GM23248 (cell line): ENCODE data around the gene HDGFL2. TPM values are rescaled to one million over a fixed set of nuclear protein-coding genes. Genes with fewer than 3 reads are reported as not detected.

Experiments
- DNase-seq: peaks from one replicate; pipeline ENCODE4 v3.0.0-alpha.2; 2015
- H2AFZ ChIP-seq: fragments of 200-600 bp; sonication (generic); 2 replicates; pipeline ENCODE4 v1.6.1; 2016; ENCODE audit warnings: antibody characterized with exemption
- H3F3A ChIP-seq: fragments of 200-600 bp; sonication (generic); 2 replicates; pipeline ENCODE4 v1.6.1; 2016; ENCODE audit warnings: mild to moderate bottlenecking, antibody characterized with exemption, mixed run types; ENCODE audit not compliant: insufficient read depth
- H3K27ac ChIP-seq: fragments of 200-600 bp; sonication (generic); 2 replicates; pipeline ENCODE4 v1.5.1; 2016; ENCODE audit warnings: mild to moderate bottlenecking
- H3K27me3 ChIP-seq: fragments of 200-600 bp; sonication (generic); replicated peaks from 2 replicates; pipeline ENCODE4 v1.6.1; 2016; ENCODE audit warnings: mild to moderate bottlenecking; ENCODE audit not compliant: insufficient read depth
- H3K36me3 ChIP-seq: fragments of 200-600 bp; sonication (generic); 2 replicates; pipeline ENCODE4 v1.6.1; 2016; ENCODE audit warnings: low read depth, mild to moderate bottlenecking
- H3K4me1 ChIP-seq: fragments of 200-600 bp; sonication (generic); 2 replicates; pipeline ENCODE4 v1.6.1; 2016; ENCODE audit warnings: mild to moderate bottlenecking; ENCODE audit not compliant: insufficient read depth
- H3K4me2 ChIP-seq: fragments of 200-600 bp; sonication (generic); one replicate; pipeline ENCODE4 v1.6.1; 2016; ENCODE audit warnings: mild to moderate bottlenecking; ENCODE audit not compliant: unreplicated experiment
- H3K4me3 ChIP-seq: fragments of 200-600 bp; sonication (generic); 2 replicates; pipeline ENCODE4 v1.5.1; 2016; ENCODE audit warnings: mild to moderate bottlenecking
- H3K79me2 ChIP-seq: fragments of 200-600 bp; sonication (generic); 2 replicates; pipeline ENCODE4 v1.6.1; 2016; ENCODE audit warnings: mild to moderate bottlenecking; ENCODE audit not compliant: insufficient read depth
- H3K9ac ChIP-seq: fragments of 200-600 bp; sonication (generic); 2 replicates; pipeline ENCODE4 v1.6.1; 2016; ENCODE audit warnings: mild to moderate bottlenecking
- H3K9me2 ChIP-seq: fragments of 200-600 bp; sonication (generic); 2 replicates; pipeline ENCODE4 v1.6.1; 2016; ENCODE audit warnings: mixed run types, mild to moderate bottlenecking, moderate library complexity; ENCODE audit not compliant: insufficient read depth
- H3K9me3 ChIP-seq: fragments of 200-600 bp; sonication (generic); one replicate; pipeline ENCODE4 v1.6.1; 2017; ENCODE audit warnings: low read depth
- H4K20me1 ChIP-seq: fragments of 200-600 bp; sonication (generic); 2 replicates; pipeline ENCODE4 v1.6.0; 2016; ENCODE audit not compliant: insufficient read depth
- EZH2 ChIP-seq: fragments of 200-600 bp; sonication (generic); IDR thresholded peaks from 2 replicates; pipeline ENCODE4 v1.6.1; 2018; ENCODE audit warnings: antibody characterized with exemption, mild to moderate bottlenecking; ENCODE audit not compliant: insufficient read depth, poor library complexity, severe bottlenecking
- EZH2phosphoT487 ChIP-seq: fragments of 200-600 bp; sonication (generic); IDR thresholded peaks from 2 replicates; pipeline ENCODE4 v1.6.1; 2018; ENCODE audit warnings: antibody characterized with exemption, moderate library complexity, mild to moderate bottlenecking, low read depth; ENCODE audit not compliant: insufficient read depth
- WGBS, 2 experiments: methylation state at CpG; one replicate each; pipeline ENCODE4 v1.1.6; 2015 to 2017; ENCODE audit warnings: low lambda C conversion rate in 2 of 2, low coverage in 1 of 2; ENCODE audit errors: missing lambda C conversion rate in 2 of 2; 5-methylcytosine and 5-hydroxymethylcytosine counted together
- in situ Hi-C: fragments of 300-500 bp; cut with MboI; formaldehyde crosslinking; loops from 2 replicates; pipeline ENCODE4 v1.15.0; 2020
- polyA plus RNA-seq: library from polyadenylated mRNA; unstranded; fragments of >200 nt; fragmentation: Nextera tagmentation; extraction: Ambion mirVana; gene quantifications from 2 replicates; pipeline ENCODE4 v1.2.1, GENCODE V29; 2016
- total RNA-seq: library from RNA; depleted of rRNA; stranded (reverse); fragments of >200 nt; shearing (Covaris generic); gene quantifications from 2 replicates; pipeline ENCODE4 v1.2.3, GENCODE V29; 2014

The HDGFL2 gene
- total and polyA plus RNA-seq, 2 experiments from 2014 or later, result 23.0 to 50.7 TPM

- no peaks in the 10 kb centered on the region for H3K4me1 ChIP-seq
- WGBS, 2 experiments, result 67 to 69% methylated on average over 13 to 14 of the region's 14 CpGs
Observed at GRCh38 chr19:4529924-4530522, 57.9 kb downstream of the HDGFL2 start.

GRCh38 chr19:4531562-4532165, 59.6 kb downstream of the HDGFL2 start:
- Histone ChIP-seq H3K9ac (no peak overlapping the region), H3K27me3 (peaks cover 24% of the 10 kb centered on the region), H3K36me3 (no peaks in the 10 kb centered on the region), H4K20me1 (no peaks in the 10 kb centered on the region), H3K4me2 (no peak overlapping the region), H3K9me3 (no peaks in the 10 kb centered on the region), H3K27ac (no peak overlapping the region), H3K4me3 (no peak overlapping the region), H3K4me1 (no peaks in the 10 kb centered on the region), H3K9me2 (no peaks in the 10 kb centered on the region), H3F3A (no peaks in the 10 kb centered on the region), H2AFZ (no peak overlapping the region), H3K79me2 (no peaks in the 10 kb centered on the region)
- DNase-seq, result no peak
- in situ Hi-C loops, result no loop called here
- 67 to 68% methylated on average over 15 to 28 of the region's 28 CpGs for WGBS, 2 experiments
- TF ChIP-seq EZH2, result no peak
- TF ChIP-seq EZH2phosphoT487, result no peak

More at GRCh38 chr19:4529924-4530522, 57.9 kb downstream of the HDGFL2 start:
- DNase-seq, result no peak
- H4K20me1 ChIP-seq, result no peaks in the 10 kb centered on the region
- H3K36me3 ChIP-seq, result no peaks in the 10 kb centered on the region
- no peaks in the 10 kb centered on the region for H3K79me2 ChIP-seq
- H3K9me2 ChIP-seq, result no peaks in the 10 kb centered on the region
- no peak overlapping the region for H3K9ac ChIP-seq
- no peaks in the 10 kb centered on the region for H3K9me3 ChIP-seq
- no peak overlapping the region for H3K4me2 ChIP-seq
- no peak for TF ChIP-seq EZH2phosphoT487
- TF ChIP-seq EZH2, result no peak
- in situ Hi-C loops, result no loop called here
- H3K4me3 ChIP-seq, result no peak overlapping the region
- no peak overlapping the region for H2AFZ ChIP-seq
- H3K27ac ChIP-seq, result no peak overlapping the region
- H3K27me3 ChIP-seq, result peaks cover 11% of the 10 kb centered on the region
- no peaks in the 10 kb centered on the region for H3F3A ChIP-seq

- no peak overlapping the region for H3K9ac ChIP-seq
- no peak overlapping the region for H2AFZ ChIP-seq
- no peak for DNase-seq
- no peaks in the 10 kb centered on the region for H3K4me1 ChIP-seq
- H3K27me3 ChIP-seq, result peaks cover 37% of the 10 kb centered on the region
- 76% methylated on average over 9 of the region's 9 CpGs for WGBS, 2 experiments
- H3K9me2 ChIP-seq, result no peaks in the 10 kb centered on the region
- no peaks in the 10 kb centered on the region for H3K36me3 ChIP-seq
- TF ChIP-seq EZH2 (no peak), EZH2phosphoT487 (no peak)
- H3K4me3 ChIP-seq, result no peak overlapping the region
- H3K9me3 ChIP-seq, result no peaks in the 10 kb centered on the region
- no peaks in the 10 kb centered on the region for H3F3A ChIP-seq
- no peak overlapping the region for H3K27ac ChIP-seq
- H3K79me2 ChIP-seq, result no peaks in the 10 kb centered on the region
- in situ Hi-C loops, result no loop called here
- no peaks in the 10 kb centered on the region for H4K20me1 ChIP-seq
- no peak overlapping the region for H3K4me2 ChIP-seq
Observed at GRCh38 chr19:4533334-4533733, 61.2 kb downstream of the HDGFL2 start.

- in situ Hi-C loops, result no loop called here
- Histone ChIP-seq H3K27me3 (peaks cover 38% of the 10 kb centered on the region), H3K79me2 (no peaks in the 10 kb centered on the region), H3F3A (no peaks in the 10 kb centered on the region), H4K20me1 (no peaks in the 10 kb centered on the region), H3K9ac (no peak overlapping the region), H3K27ac (no peak overlapping the region), H3K36me3 (no peaks in the 10 kb centered on the region), H3K4me3 (no peak overlapping the region), H3K9me3 (no peaks in the 10 kb centered on the region), H3K9me2 (no peaks in the 10 kb centered on the region), H2AFZ (no peak overlapping the region), H3K4me1 (no peaks in the 10 kb centered on the region), H3K4me2 (no peak overlapping the region)
- DNase-seq, result no peak
- 90% methylated on average over 9 of the region's 9 CpGs for WGBS, 2 experiments
- no peak for TF ChIP-seq EZH2
- no peak for TF ChIP-seq EZH2phosphoT487
Observed at GRCh38 chr19:4533835-4534424, 61.8 kb downstream of the HDGFL2 start.
